ENCODE data around the gene DHX15. TPM values are rescaled to one million over a fixed set of nuclear protein-coding genes. Genes with fewer than 3 reads are reported as not detected.

DHX15 gene
- total and polyA plus RNA-seq, 12 donors, result 42.4 to 158 (median 79.0) TPM

- H3K27me3 ChIP-seq, result no peaks in the 10 kb centered on the region
- no peaks in the 10 kb centered on the region for H3K4me1 ChIP-seq (replicated peaks in 1 of 2)
- intact Hi-C loops (cut with DNase I), result no loop called here
- H3K4me3 ChIP-seq, result no peak overlapping the region
- 88 to 97% (median 90%) methylated on average over 15 to 22 of the region's 22 CpGs for WGBS, 4 donors
- H3K27ac ChIP-seq, result no peak overlapping the region
- TF ChIP-seq POLR2A (IDR thresholded peaks at IDR 0.05), result no peak
- TF ChIP-seq, protein P1, sequence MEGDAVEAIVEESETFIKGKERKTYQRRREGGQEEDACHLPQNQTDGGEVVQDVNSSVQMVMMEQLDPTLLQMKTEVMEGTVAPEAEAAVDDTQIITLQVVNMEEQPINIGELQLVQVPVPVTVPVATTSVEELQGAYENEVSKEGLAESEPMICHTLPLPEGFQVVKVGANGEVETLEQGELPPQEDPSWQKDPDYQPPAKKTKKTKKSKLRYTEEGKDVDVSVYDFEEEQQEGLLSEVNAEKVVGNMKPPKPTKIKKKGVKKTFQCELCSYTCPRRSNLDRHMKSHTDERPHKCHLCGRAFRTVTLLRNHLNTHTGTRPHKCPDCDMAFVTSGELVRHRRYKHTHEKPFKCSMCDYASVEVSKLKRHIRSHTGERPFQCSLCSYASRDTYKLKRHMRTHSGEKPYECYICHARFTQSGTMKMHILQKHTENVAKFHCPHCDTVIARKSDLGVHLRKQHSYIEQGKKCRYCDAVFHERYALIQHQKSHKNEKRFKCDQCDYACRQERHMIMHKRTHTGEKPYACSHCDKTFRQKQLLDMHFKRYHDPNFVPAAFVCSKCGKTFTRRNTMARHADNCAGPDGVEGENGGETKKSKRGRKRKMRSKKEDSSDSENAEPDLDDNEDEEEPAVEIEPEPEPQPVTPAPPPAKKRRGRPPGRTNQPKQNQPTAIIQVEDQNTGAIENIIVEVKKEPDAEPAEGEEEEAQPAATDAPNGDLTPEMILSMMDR (IDR thresholded peaks at IDR 0.05), result no peak
- DNase-seq, result no peak
- H3K36me3 ChIP-seq (replicated peaks in 1 of 2), result no peaks in the 10 kb centered on the region
- H3K9me3 ChIP-seq (replicated peaks in 1 of 3), result no peaks in the 10 kb centered on the region
Observed at GRCh38 chr4:24599275-24599674, 14.9 kb upstream of the DHX15 start.

DNA sequence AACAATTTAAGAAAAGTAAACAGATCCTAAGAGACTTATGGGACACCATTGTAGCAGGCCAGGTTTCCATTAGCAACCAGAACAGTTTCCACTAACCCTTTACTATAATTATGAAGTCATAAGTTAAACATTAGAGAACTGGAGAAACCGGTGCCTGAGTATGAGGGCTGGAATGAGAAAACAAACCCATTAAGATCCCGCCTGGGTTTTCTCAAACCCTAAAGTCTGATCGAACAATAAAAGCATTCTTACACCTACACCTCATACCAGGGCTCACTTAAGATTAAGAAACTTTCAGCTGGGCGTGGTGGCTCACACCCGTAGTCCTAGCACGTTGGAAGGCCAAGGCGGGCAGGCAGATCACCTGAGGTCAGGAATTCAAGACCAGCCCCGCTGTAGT is 13.7 kb upstream of the DHX15 start:
- DNase-seq, result no peak
- H3K4me1 ChIP-seq (replicated peaks in 1 of 2), result no peaks in the 10 kb centered on the region
- TF ChIP-seq, protein P1 (IDR thresholded peaks at IDR 0.05), result no peak
- no peak for TF ChIP-seq POLR2A (IDR thresholded peaks at IDR 0.05)
- no peaks in the 10 kb centered on the region for H3K9me3 ChIP-seq (replicated peaks in 1 of 3)
- intact Hi-C loops (cut with DNase I), result no loop called here
- 84 to 90% (median 87%) methylated on average over 8 of the region's 8 CpGs for WGBS, 4 donors
- H3K27ac ChIP-seq, result no peak overlapping the region
- H3K27me3 ChIP-seq, result no peaks in the 10 kb centered on the region
- H3K4me3 ChIP-seq, result no peak overlapping the region
- no peaks in the 10 kb centered on the region for H3K36me3 ChIP-seq (replicated peaks in 1 of 2)

DNA sequence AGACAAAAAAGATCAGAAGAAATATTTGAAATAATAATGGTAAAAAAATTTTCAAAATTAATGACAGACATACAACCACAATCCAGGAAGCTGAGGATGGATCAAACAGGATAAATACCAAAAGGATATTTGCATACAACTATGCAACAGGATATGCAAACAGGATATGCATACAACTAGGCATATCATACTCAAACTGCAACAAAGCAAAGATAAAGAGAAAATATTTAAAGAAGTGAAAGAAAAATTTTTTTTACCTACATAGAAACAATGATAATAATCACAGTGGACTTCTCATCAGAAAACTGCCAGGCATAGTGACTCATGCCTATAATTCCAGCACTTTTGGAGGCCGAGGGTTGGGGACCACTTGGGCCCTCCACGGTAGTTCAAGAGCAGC is 11.3 kb upstream of the DHX15 start:
- intact Hi-C loops (cut with DNase I), result no loop called here
- no peaks in the 10 kb centered on the region for H3K9me3 ChIP-seq (replicated peaks in 1 of 3)
- no peak overlapping the region for H3K27ac ChIP-seq
- H3K4me3 ChIP-seq, result no peak overlapping the region
- no peaks in the 10 kb centered on the region for H3K36me3 ChIP-seq (replicated peaks in 1 of 2)
- no peak for TF ChIP-seq POLR2A (IDR thresholded peaks at IDR 0.05)
- TF ChIP-seq, protein P1 (IDR thresholded peaks at IDR 0.05), result no peak
- no peak for DNase-seq
- H3K4me1 ChIP-seq (replicated peaks in 1 of 2), result no peaks in the 10 kb centered on the region
- WGBS, 4 donors, result 63 to 84% (median 69%) methylated on average over 2 of the region's 2 CpGs
- no peaks in the 10 kb centered on the region for H3K27me3 ChIP-seq

- WGBS, 4 donors, result 73 to 85% (median 79%) methylated on average over 2 of the region's 2 CpGs
- intact Hi-C loops (cut with DNase I), result no loop called here
- Histone ChIP-seq H3K36me3 (replicated peaks in 1 of 2) (no peaks in the 10 kb centered on the region), H3K27ac (no peak overlapping the region), H3K9me3 (replicated peaks in 1 of 3) (no peaks in the 10 kb centered on the region), H3K27me3 (no peaks in the 10 kb centered on the region), H3K4me1 (replicated peaks in 1 of 2) (no peaks in the 10 kb centered on the region), H3K4me3 (no peak overlapping the region)
- DNase-seq, result no peak
- TF ChIP-seq, protein P1 (IDR thresholded peaks at IDR 0.05), result no peak
- TF ChIP-seq POLR2A (IDR thresholded peaks at IDR 0.05), result no peak
Observed at GRCh38 chr4:24594887-24595286, 10.5 kb upstream of the DHX15 start.
